Measurements from ENCODE around the gene TMPRSS11A.

Gene TMPRSS11A

DNA sequence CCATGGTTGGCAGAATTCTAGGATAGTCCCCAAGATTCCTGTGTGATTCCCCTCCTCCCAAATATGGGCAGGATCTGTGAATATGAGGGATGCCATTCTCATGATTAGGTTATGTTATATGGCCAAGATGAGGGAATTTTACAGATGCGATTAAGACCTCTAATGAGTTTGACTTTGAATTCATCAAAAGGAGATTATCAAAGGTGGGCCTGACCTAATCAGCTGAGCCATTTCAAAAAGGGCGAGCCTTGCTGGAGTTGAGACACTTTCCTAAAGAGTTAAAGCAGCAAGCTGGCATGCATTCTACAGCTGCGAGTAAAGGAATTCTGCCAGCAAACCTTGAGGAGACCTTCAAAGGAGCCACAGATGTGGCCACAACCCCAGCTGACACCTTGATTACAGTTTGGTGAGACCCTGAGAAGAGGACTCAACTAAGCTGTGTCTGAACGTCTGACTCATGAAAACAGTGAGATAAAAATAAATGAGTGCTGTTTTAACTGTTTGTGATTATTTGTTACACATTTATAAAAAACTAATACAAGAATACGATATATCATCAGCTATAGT is 47.8 kb downstream of the TMPRSS11A start:
- no peak for DNase-seq (ENCODE audit: low spot score)
- FAIRE-seq: no peak

DNA sequence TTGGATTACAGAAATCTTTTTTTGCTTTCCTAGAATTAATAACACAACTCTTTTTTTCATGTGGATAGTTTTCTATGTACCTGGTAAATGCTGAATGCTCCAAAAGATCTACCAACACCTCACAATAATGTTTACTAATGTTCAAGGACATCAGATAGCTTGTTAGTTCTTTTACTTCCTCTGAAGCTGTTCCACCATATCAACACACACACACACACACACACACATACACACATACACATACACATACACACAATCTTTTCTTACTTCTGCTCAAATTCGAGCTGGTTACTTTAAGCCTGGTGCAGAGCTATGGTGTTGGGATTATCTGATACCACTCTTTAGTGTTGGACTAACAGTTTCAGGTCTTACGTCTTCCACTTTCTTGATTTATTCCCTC is 51.2 kb downstream of the TMPRSS11A start:
- no peak for FAIRE-seq
- DNase-seq (ENCODE audit: low spot score): no peak

DNA sequence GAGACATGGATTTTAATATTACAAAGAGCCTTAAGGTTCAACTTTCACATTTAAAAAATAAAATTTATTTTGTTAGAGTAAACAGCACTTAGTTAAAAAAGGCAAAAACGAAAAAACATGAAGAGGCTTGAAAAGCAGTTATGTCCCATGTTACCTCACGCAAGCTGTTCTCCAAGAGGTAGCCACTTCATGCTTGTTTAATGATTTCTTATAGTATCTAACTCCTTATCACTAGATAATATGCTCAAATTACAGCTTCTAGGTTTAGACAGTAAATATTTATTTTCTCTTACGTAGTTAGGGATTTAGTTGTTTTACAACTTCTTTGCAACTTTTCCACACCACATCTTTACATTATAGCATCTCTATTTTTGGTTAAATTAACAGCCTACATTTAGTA is 51.7 kb downstream of the TMPRSS11A start:
- FAIRE-seq (no peak), DNase-seq (ENCODE audit: low spot score) (no peak)

DNA sequence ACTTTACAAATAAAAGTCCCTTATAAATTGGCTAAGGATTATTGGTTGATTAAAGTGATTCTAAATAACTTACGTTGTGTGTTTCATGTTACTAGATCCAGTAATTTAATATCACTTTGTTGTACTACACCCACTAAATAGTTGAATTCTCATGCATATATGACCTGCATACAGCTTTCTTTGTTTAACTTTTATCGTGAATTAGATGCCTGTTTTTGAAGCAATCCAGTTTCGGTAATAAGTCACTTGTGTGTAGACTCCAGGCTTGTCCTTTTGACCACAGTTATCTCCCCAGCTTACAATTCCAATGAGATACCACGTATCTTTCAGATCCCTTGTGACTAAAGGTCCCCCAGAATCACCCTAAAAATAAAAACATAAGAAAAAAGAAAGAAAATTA is 52.2 kb downstream of the TMPRSS11A start:
- no peak for FAIRE-seq
- DNase-seq (ENCODE audit: low spot score): no peak

DNA sequence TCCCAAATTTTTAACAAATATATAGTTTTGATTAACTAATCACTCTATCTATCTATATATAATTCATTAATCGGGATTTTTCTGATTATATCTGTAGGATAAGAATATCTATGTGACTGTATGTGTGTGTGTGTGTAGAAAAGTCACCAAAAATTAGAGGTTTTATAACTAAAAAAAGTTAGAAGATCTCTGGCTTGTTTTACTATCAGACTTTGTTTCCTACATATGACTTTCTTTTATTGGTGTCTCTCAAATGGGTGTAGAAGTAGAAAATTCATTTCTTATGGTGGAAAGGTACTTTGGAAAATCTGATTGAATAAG is 52.7 kb downstream of the TMPRSS11A start:
- no peak for FAIRE-seq
- DNase-seq (ENCODE audit: low spot score): no peak

DNA sequence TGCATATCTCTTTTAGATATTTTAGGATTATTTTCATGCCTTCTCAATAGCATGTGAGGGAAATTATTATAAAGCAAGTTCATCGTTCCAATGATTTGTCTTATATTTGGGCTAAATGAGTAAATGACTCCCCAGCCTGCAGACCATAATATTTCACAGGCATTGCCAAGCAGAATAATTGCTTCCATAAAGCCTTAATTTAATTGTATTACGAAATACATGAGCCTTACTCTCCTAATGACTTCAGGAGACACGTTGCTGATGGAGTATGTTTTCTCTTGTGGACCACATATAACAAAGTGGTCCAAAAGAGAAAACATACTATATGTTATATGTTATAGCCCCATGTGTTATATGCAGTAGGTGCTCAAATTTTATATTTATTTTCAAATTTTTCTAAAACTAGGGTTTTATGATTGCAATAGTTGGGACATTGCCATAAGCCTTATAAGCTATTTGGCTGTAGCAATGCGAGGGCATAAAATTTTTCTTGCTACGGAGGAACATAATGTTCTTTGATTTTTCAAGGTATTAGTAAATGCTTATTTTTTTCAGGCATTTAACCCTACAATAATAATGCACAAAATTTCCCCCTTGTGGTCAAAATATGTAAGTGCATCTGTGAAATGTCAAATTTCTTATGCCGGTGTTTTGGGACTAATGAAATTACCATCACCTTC is 53.2 kb downstream of the TMPRSS11A start:
- peak; percentile 6 for DNase-seq (ENCODE audit: low spot score)
- peak; percentile 55 for FAIRE-seq

DNA sequence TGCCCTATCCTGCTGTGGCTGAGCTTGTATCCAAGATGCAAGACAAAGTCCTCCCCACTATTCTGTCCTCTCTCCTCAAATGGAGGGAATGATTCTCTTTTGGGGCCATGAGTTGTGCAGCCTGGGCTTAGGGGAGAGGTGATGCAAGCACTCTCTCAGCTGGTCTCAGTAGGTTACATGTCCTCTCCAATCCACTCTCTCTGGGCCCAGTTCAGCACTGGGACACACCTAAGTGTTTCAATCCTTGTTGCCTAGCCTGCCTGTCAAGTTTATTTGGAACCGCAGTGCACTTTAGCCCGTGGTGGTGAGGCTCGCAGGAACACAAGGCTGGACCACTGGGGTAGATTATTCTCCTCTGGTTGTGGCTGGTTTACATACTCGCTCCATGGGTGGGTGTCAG is 55.6 kb downstream of the TMPRSS11A start:
- no peak for DNase-seq (ENCODE audit: low spot score)
- no peak for FAIRE-seq

DNA sequence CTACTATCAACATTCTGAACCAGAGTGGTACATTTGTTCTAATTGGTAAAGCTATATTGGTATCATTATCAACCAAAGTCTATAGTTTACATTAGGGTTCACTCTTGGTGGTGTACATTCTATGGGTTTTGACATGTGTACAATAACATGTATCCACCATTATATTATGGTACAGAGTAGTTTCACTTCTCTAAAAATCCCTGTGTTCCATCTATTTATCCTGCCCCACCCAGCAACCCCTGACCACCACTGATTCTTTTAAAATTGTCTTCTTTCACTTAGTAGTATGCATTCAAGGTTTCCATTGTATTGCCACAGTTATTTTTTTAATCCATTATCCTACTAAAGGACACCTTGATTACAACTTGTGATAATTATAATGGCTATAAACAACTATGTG is 64.2 kb downstream of the TMPRSS11A start:
- FAIRE-seq (no peak), DNase-seq (ENCODE audit: low spot score) (no peak)

DNA sequence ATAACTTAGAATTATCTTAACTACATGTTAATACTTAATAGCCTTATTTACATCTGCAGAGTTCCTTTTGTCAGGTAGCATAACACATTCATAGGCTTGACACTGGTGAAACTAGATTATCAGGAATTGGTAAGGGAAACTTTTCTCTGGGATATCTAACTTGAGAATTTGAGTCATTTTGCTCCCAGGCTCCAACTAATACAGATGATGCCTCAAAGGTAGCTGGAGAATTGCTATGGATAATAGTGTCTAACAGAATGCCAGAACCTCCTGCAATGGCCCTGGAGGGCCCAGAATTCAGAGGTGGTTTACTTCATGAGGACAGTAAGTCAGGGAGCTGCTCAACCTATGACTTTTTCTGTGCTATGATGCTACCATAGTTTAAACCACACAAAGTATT is 65.6 kb downstream of the TMPRSS11A start:
- no peak for DNase-seq (ENCODE audit: low spot score)
- FAIRE-seq: no peak

DNA sequence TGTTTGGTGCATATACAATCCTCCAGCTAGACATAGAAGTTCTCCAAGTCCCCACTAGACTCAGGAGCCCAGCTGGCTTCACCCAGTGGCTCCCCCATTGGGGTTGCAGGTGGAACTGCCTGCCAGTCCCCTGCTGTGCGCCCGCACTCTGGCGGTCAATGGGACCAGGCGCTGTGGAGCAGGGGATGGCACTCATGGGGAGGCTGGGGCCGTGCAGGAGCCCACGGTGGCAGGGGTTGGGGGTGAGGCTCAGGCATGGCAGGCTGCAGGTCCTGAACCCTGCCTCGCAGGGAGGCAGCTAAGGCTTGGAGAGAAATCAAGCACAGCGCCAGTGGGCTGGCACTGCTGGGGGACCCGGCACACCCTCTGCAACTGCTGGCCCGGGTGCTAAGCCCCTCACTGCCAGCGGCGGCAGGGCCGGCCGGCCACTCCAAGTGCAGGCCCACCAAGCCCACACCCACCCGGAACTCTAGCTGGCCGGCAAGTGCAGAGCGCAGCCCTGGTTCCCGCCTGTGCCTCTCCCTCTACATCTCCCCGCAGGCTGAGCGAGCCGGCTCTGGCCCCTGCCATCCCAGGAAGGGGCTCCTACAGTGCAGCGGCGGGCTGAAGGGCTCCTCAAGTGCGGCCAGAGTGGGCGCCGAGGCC is 66.8 kb downstream of the TMPRSS11A start:
- DNase-seq (ENCODE audit: low spot score): no peak
- no peak for FAIRE-seq

DNA sequence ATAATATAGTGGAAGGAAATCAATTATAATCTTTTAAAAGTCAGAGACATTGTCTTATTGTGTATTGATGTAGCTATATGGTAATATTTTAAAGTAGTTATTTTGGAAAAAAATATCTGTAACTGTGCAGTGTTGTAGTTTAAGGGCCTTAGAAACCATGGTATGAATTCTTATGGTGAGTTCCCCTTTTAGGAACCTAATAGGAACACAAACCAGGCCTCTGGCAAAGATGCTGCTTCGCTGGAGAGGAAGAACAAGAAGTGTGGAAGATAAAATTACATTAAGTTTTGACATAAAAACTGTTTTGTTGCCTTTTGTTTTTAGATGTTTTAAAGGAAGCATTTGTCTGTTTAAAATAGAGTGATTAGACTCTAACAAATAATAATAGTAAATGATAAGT is 68.6 kb downstream of the TMPRSS11A start:
- no peak for FAIRE-seq
- no peak for DNase-seq (ENCODE audit: low spot score)

DNA sequence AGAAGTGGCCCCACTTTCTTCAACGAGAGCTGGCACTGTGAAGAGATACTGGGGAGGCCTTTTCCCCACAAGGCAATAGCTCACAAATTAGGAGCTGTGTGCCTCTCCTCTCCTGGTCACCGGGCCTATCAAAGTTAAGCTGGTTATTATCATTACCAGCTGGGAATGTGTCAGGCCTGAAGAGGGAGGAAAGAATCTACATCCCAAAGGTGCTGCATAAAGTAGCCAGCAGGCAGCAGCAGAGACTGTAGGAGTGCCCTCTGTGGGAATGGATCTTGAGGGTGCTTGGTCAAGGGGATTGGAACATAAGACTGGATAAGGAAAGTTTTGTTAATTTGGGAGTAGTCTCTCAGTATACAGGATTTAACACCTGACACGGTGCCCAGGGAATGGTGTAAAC is 70.4 kb downstream of the TMPRSS11A start:
- no peak for DNase-seq (ENCODE audit: low spot score)
- FAIRE-seq: no peak

DNA sequence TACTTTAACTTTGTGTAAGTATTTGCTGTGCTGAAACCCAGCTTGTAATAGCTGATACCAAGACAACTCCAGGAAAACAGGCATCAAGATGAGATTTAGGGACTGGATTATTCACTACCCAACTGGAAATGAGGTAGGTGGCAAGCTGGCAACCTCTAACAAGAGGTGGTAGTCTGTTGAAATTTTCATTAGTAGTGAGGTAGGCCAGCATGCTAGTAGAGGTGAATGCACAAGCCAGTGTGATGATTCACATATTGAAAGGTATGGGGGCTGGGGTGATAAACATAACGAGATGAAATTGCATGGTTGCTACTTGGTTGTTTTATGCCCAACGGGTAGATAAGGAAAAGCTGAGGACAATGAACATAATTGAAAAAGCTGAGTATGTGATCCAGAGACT is 71.0 kb downstream of the TMPRSS11A start:
- FAIRE-seq (no peak), DNase-seq (ENCODE audit: low spot score) (no peak)

DNA sequence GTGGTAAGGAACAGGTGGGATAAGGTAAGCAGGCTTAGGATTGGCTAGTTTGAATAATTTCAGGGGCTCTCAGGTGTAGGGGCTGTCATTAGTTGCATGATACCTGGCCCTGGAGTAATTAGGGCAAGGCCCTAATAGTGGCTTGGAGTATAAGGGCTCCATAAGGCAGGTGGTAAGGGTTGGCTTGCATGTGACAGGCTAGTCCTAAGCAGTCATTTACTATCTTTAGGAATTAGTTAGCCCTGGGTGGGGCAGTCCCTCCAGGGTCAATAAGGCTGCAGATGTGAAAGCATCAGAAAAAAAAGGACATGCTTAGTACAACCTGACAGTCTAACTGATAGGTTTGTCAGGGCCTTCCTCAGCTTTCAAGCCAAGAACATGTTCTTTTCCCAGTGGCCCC is 71.6 kb downstream of the TMPRSS11A start:
- DNase-seq (ENCODE audit: low spot score) (no peak), FAIRE-seq (no peak)

DNA sequence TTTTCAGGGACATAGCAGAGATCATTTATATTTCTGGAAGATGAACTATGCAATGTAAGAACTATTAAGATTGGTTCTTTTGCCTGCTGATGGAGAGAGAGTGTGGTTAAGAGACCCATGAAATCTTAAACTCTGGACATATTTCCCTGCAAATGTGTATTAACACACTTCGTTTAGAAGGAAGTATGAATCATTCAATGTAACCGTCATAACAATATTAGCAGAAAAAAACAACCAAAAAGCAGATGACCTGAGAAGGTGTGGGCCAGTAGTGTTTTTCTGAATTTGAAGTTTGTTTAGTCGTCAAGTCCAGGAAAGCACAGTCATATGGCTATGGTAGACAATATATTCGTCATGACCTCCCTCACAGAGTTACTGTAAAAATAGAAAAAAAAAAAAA is 77.0 kb downstream of the TMPRSS11A start:
- FAIRE-seq (no peak), DNase-seq (ENCODE audit: low spot score) (peak; percentile 8)

DNA sequence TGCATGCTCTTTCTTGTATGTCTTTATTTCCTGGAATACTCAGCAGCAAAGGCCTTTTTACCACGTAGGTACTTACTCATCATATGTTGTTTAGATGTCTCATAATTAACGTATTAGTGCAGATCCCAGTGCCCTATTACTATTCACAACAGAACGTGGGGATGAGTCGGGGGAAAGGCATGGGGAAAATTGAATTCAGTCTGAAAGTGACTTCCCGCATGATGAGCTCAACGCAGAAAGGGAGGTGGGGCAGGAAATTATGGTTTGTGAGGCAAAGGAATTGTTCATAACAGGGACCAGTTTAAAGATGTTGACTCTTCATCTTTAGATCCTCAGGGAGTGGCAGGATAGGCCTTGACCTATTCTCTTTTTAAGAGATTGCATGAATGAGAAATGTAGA is 77.5 kb downstream of the TMPRSS11A start:
- peak; percentile 79 for DNase-seq (ENCODE audit: low spot score)
- no peak for FAIRE-seq

DNA sequence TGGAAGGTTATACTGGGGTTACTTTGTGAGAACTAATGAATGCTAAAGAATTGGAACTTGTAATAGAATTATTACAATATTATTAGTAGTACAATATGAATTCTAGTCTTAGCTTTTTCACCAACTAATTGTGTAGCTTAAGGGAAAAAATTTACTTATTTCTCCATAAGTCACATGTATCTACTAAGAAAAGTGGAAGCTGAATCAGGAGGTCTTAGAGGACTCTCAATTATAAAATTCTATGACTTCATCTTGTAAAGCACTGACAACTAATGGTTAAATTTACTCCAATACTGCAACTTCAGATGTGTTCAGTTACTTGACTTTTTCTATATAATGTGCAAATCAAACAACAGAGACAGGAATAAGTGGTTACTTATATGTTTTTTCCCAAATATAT is 78.6 kb downstream of the TMPRSS11A start:
- FAIRE-seq (no peak), DNase-seq (ENCODE audit: low spot score) (no peak)

DNA sequence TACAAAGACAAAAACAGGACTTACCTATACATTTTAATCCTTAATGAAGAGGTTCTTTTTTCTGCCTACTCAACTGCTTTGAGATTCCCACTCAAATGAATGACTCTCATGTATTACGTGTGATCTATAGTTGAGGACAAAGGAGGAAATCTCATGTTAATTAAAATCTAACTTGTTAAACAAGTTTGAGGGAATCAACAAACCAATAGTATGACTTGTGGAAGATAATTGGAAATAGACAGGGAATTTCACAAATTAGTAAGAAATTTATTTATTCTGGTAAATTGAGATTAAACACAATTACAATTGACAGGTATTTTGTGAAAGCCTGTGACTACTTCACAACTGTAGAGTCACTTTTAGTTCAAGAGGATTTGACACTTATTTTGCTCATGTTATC is 79.4 kb downstream of the TMPRSS11A start, which contains the start of gene TMPRSS11D:
TMPRSS11D (minus strand) TSS at position 101 of the 400 bp plus-strand sequence; CDS start at position 32, 69 bp downstream.
- DNase-seq (ENCODE audit: low spot score) (no peak), FAIRE-seq (no peak)

DNA sequence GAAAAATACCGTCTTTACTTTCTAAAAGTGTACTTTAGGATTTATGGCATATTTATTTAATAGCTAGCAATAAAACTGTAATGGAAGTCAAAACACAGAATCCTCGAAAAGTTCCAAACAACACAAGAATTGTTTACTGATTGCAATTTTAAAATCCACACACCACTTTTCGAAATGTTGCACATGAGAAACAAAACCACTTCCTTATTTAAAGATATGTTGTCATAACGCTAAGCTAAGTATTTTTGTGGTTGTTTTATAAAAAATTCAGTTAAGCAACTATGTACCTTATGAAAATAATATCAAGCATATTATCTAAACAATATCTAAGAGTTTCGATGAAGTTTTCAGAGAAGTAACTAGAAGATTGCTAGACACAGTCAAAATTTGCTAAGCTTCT is 79.8 kb downstream of the TMPRSS11A start:
- FAIRE-seq (no peak), DNase-seq (ENCODE audit: low spot score) (no peak)

DNA sequence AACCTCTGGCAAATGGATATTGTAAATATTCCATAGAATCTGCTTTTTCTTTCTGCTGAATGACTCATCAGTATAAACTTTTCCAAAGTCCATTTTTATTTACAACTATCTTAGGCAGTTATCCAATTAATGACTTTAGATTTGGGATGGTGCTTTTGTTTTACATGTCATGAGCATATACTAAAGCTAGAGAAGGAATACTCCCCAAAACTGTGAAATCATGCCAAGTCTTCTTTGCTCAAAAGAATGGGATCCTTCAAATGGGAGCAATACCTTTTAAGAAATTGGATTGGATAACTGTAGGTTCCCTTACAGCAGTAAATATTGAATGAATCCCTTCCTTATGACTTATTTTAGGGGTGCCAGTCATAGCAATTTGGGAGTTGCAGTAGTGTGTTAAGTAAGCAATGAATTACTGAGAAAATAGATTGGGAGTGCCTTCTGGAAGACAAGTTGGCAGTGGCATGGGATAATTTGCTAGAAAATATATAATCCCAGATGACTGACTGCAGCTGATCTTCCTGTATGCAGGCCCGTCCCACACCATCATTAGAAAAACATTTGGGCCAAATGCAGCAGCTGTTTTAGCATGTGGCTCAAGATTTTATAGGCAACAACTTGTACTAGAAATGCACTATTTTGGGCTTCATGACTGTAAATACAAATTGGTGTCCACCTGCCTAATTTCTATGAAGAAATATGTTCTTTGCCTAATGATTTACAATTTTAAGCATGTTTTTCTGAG is 82.3 kb downstream of the TMPRSS11A start:
- FAIRE-seq (no peak), DNase-seq (ENCODE audit: low spot score) (no peak)

DNA sequence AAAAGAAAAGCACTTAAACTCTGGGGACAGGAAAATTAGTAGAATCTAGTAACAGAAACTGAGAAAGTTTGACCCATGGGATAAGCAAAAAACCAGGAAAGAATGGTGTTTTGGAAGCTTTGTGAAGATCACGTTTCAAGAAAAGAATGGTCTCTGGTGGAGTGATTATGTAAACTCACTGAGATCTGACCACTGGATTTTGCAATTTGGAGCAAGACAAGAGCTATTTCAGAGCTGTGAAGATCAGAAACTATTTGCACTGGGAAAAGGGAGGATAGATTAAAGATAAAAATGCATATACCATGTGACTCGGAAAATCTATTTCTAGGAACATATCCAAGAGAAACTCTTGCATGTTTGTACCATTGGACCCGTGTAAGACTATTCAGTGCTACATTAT is 83.8 kb downstream of the TMPRSS11A start:
- FAIRE-seq: no peak

DNA sequence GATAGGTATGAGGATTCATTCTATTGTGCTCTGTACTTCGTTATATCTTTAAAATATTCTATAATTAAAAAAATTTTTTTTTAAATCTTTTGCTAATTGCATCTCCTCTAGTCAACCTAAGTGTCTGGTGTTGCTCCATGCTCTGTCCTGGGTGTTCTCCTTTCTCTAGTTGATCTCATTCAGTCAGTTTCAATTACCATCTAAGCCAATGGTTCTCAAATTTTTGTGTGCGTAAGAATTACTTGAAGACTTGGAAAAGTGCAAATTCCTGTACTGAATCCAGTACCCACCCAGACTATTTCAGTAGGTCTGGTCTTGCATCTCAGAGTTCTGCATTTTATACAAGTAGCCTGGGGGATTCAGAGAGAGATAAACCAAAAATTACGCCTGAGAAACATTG is 86.2 kb downstream of the TMPRSS11A start:
- no peak for FAIRE-seq

More for the DNA sequence above, 83.8 kb downstream of the TMPRSS11A start:
- no peak for DNase-seq (ENCODE audit: low spot score)

More for the DNA sequence above, 86.2 kb downstream of the TMPRSS11A start:
- no peak for DNase-seq (ENCODE audit: low spot score)

Measured in RCC 7860 (cell line).